Testis (tissue), 2 donors: ENCODE results near the gene GMDS.

ENCODE experiments used
- CTCF ChIP-seq, 3 experiments: fragments of 450-650 bp in 2 of 3; fragments of 200-600 bp in 1 of 3; sonication (generic) in 1 of 3; IDR thresholded peaks; one replicate each; pipeline ENCODE4 v1.5.1; 2016 to 2019; ENCODE audit warnings: antibody characterized with exemption in 3 of 3, mild to moderate bottlenecking in 2 of 3, moderate library complexity in 1 of 3
- POLR2A ChIP-seq: fragments of 450-650 bp; IDR thresholded peaks from one replicate; pipeline ENCODE4 v1.6.1; 2017; ENCODE audit warnings: antibody characterized with exemption, mild to moderate bottlenecking, moderate library complexity

DNA sequence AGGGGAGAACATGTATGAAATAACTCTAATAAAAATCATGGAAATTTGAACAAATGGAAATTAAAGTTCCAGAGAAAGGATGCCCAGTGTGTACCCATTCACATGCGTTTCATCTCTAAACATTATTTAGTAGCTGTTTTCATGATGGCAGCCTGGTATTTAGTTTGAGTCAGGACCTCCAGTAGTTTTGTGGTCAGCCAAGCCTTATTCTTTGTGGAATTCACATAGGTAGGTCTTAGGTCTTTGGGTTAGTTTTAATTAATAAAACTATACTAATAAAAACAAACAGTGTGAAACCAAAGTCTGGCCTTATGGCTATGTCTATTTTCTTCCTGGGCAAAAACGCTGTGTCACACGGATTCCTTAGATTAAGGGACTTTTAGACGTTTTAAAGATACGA is 497.9 kb downstream of the GMDS start:
- TF ChIP-seq CTCF (IDR thresholded peaks at IDR 0.05): no peak
- TF ChIP-seq POLR2A: no peak
